Measurements from ENCODE around the gene PIP5K1A. TPM values are rescaled to one million over a fixed set of nuclear protein-coding genes. Genes with fewer than 3 reads are reported as not detected.
A peak's percentile ranks its signal among the peaks of the same experiment; 100 is the strongest.

Gene PIP5K1A
- total RNA-seq, 1 donor from 2014 or later: 59.7 TPM

GRCh38 chr1:151290709-151291303, 92.5 kb downstream of the PIP5K1A start:
- no peak overlapping the region for H3K4me3 ChIP-seq (ENCODE audit: low read depth, low read length)
- DNase-seq (ENCODE audit: low read depth): no peak
- peaks cover 6% of the 10 kb centered on the region for H3K36me3 ChIP-seq (ENCODE audit: control insufficient read depth, insufficient read depth, low read length)
- TF ChIP-seq CTCF (IDR thresholded peaks at IDR 0.05; ENCODE audit: insufficient read depth, low read length, poor library complexity, severe bottlenecking): no peak
- no peaks in the 10 kb centered on the region for H3K27me3 ChIP-seq (ENCODE audit: control insufficient read depth, insufficient read depth, low read length)

GRCh38 chr1:151292207-151293030, 94.1 kb downstream of the PIP5K1A start:
- Histone ChIP-seq H3K27me3 (ENCODE audit: control insufficient read depth, insufficient read depth, low read length) (no peaks in the 10 kb centered on the region), H3K4me3 (ENCODE audit: low read depth, low read length) (no peak overlapping the region), H3K36me3 (ENCODE audit: control insufficient read depth, insufficient read depth, low read length) (peaks cover 6% of the 10 kb centered on the region)
- peak; percentile 3 for TF ChIP-seq CTCF (IDR thresholded peaks at IDR 0.05; ENCODE audit: insufficient read depth, low read length, poor library complexity, severe bottlenecking)
- DNase-seq (ENCODE audit: low read depth): no peak

GRCh38 chr1:151293093-151293492, 94.7 kb downstream of the PIP5K1A start:
- DNase-seq (ENCODE audit: low read depth): no peak
- H3K36me3 ChIP-seq (ENCODE audit: control insufficient read depth, insufficient read depth, low read length): peaks cover 6% of the 10 kb centered on the region
- no peaks in the 10 kb centered on the region for H3K27me3 ChIP-seq (ENCODE audit: control insufficient read depth, insufficient read depth, low read length)
- no peak for TF ChIP-seq CTCF (IDR thresholded peaks at IDR 0.05; ENCODE audit: insufficient read depth, low read length, poor library complexity, severe bottlenecking)
- H3K4me3 ChIP-seq (ENCODE audit: low read depth, low read length): no peak overlapping the region

- DNase-seq (ENCODE audit: low read depth): no peak
- Histone ChIP-seq H3K4me3 (ENCODE audit: low read depth, low read length) (no peak overlapping the region), H3K36me3 (ENCODE audit: control insufficient read depth, insufficient read depth, low read length) (peaks cover 7% of the 10 kb centered on the region), H3K27me3 (ENCODE audit: control insufficient read depth, insufficient read depth, low read length) (no peaks in the 10 kb centered on the region)
- no peak for TF ChIP-seq CTCF (IDR thresholded peaks at IDR 0.05; ENCODE audit: insufficient read depth, low read length, poor library complexity, severe bottlenecking)
Measured at GRCh38 chr1:151294742-151295462, 96.5 kb downstream of the PIP5K1A start.

Other genes starting within 250 kb of the PIP5K1A start
- 138 and 143 TPM in 2 replicates for gene CERS2, start 223.7 kb upstream of the PIP5K1A start, total RNA-seq
- 0.21 and 1.3 TPM in 2 replicates for gene ANXA9, start 216.3 kb upstream of the PIP5K1A start, total RNA-seq
- gene MINDY1, start 191.7 kb upstream of the PIP5K1A start, total RNA-seq: 7.7 and 8.4 TPM in 2 replicates
- 12.1 and 15.8 TPM in 2 replicates for gene PRUNE1, start 190.1 kb upstream of the PIP5K1A start, total RNA-seq
- 0.17 TPM in 1 of 2 replicates, not detected in the other for gene BNIPL, start 162.0 kb upstream of the PIP5K1A start, total RNA-seq
- gene C1orf56, start 150.8 kb upstream of the PIP5K1A start, total RNA-seq: 0.71 and 3.0 TPM in 2 replicates
- gene CDC42SE1, start 138.9 kb upstream of the PIP5K1A start, total RNA-seq: 114 and 124 TPM in 2 replicates
- gene MLLT11, start 138.2 kb upstream of the PIP5K1A start, total RNA-seq: 26.4 and 26.8 TPM in 2 replicates
- 3.7 and 4.7 TPM in 2 replicates for gene GABPB2, start 127.8 kb upstream of the PIP5K1A start, total RNA-seq
- gene SEMA6C, start 51.9 kb upstream of the PIP5K1A start, total RNA-seq: 6.9 and 9.9 TPM in 2 replicates
- not detected in 2 replicates for gene TNFAIP8L2, start 41.9 kb upstream of the PIP5K1A start, total RNA-seq
- gene LYSMD1, start 32.6 kb upstream of the PIP5K1A start, total RNA-seq: 8.1 and 9.7 TPM in 2 replicates
- gene SCNM1, start 32.4 kb upstream of the PIP5K1A start, total RNA-seq: 52.6 and 60.1 TPM in 2 replicates
- gene TMOD4, start 22.6 kb upstream of the PIP5K1A start, total RNA-seq: not detected in 2 replicates
- gene VPS72, start 8.4 kb upstream of the PIP5K1A start, total RNA-seq: 79.1 and 83.4 TPM in 2 replicates
- gene PSMD4, start 56.2 kb downstream of the PIP5K1A start, total RNA-seq: 152 and 178 TPM in 2 replicates
- 27.9 and 35.3 TPM in 2 replicates for gene ZNF687, start 83.7 kb downstream of the PIP5K1A start, total RNA-seq
- gene PI4KB, start 128.9 kb downstream of the PIP5K1A start, total RNA-seq: 42.3 and 44.1 TPM in 2 replicates
- 32.4 and 41.8 TPM in 2 replicates for gene RFX5, start 148.7 kb downstream of the PIP5K1A start, total RNA-seq
- 2.3 and 5.8 TPM in 2 replicates for gene SELENBP1, start 174.2 kb downstream of the PIP5K1A start, total RNA-seq
- 301 and 332 TPM in 2 replicates for gene PSMB4, start 201.0 kb downstream of the PIP5K1A start, total RNA-seq